Lung (tissue), 12 donors: Measurements from ENCODE around the gene ELOVL6. TPM values are rescaled to one million over a fixed set of nuclear protein-coding genes. Genes with fewer than 3 reads are reported as not detected.
"Not testable (repeated sequence)": the region's sequence is repeated elsewhere in the genome, so short reads cannot be mapped to it uniquely, and the experiment has no call there.

Experiments used
- ATAC-seq: fragments of 200-7000 bp; cut with Tn5 transposase; one replicate; pipeline ENCODE4 v1.9.1; 2020; ENCODE audit warnings: moderate number of reproducible peaks; ENCODE audit not compliant: insufficient read depth, low FRiP score
- DNase-seq, 3 donors: peaks; one replicate each; pipeline ENCODE4 v3.0.0-alpha.2; 2013 to 2017
- H3K27ac ChIP-seq, 2 donors: one replicate each; pipeline ENCODE4 v1.5.1; 2013; ENCODE audit warnings: mild to moderate bottlenecking in 2 of 2, moderate library complexity in 2 of 2, control low read depth in 1 of 2, inconsistent platforms in 1 of 2, low read depth in 1 of 2, low read length in 1 of 2
- H3K27me3 ChIP-seq, 3 donors: one replicate each; pipeline ENCODE4 v1.5.1; 2013; ENCODE audit warnings: low read length in 2 of 3; ENCODE audit not compliant: control insufficient read depth in 3 of 3, insufficient read depth in 3 of 3
- H3K36me3 ChIP-seq, 4 donors: one replicate each; pipeline ENCODE4 v1.5.1; 2013; ENCODE audit warnings: low read length in 4 of 4, mild to moderate bottlenecking in 1 of 4, moderate library complexity in 1 of 4; ENCODE audit not compliant: control insufficient read depth in 4 of 4, insufficient read depth in 4 of 4
- H3K4me1 ChIP-seq, 5 donors: one replicate each; pipeline ENCODE4 v1.5.1; 2013; ENCODE audit warnings: low read length in 5 of 5, mild to moderate bottlenecking in 2 of 5, moderate library complexity in 1 of 5; ENCODE audit not compliant: control insufficient read depth in 5 of 5, insufficient read depth in 5 of 5
- H3K4me3 ChIP-seq: one replicate; pipeline ENCODE4 v1.5.1; 2013; ENCODE audit warnings: mild to moderate bottlenecking, control low read depth, moderate library complexity
- H3K9ac ChIP-seq, 2 donors: one replicate each; pipeline ENCODE4 v1.5.1; 2013; ENCODE audit warnings: low read length in 2 of 2, control low read depth in 1 of 2; ENCODE audit not compliant: insufficient read depth in 1 of 2
- H3K9me3 ChIP-seq, 4 donors: one replicate each; pipeline ENCODE4 v1.5.1; 2013; ENCODE audit warnings: low read length in 3 of 4, mild to moderate bottlenecking in 1 of 4, moderate library complexity in 1 of 4; ENCODE audit not compliant: control insufficient read depth in 4 of 4, insufficient read depth in 3 of 4
- WGBS, 2 donors: extraction: QIAGEN DNeasy Blood & Tissue Kit; methylation state at CpG; one replicate each; pipeline ENCODE4 v1.1.7; 2013; 5-methylcytosine and 5-hydroxymethylcytosine counted together
- polyA plus RNA-seq, 2 donors: library from polyadenylated mRNA; stranded (reverse); fragments of 200-250 nt; gene quantifications; one replicate each; pipeline ENCODE4 v1.2.1, GENCODE V29; 2013
- total RNA-seq, 2 donors: library from RNA; depleted of rRNA in 1 of 2; stranded (reverse); fragments of >200 nt in 1 of 2; gene quantifications; one replicate each; pipeline ENCODE4 v1.2.1, GENCODE V29; 2014 to 2021
- TF ChIP-seq, protein P1 (sequence below): IDR thresholded peaks from 2 replicates; pipeline ENCODE4 v1.5.1; 2012; ENCODE audit warnings: mild to moderate bottlenecking; ENCODE audit errors: control extremely low read depth, extremely low read depth
- donor health status: control.
- donor health status: control.
- donor health status: Bipolar disorder and iron deficiency.
- donor health status: healthy.
- donor health status: DM: yes; HTN: yes; CAD: no.

ELOVL6 gene
- total and polyA plus RNA-seq, 4 donors: 5.5 to 21.1 (median 12.7) TPM

DNA sequence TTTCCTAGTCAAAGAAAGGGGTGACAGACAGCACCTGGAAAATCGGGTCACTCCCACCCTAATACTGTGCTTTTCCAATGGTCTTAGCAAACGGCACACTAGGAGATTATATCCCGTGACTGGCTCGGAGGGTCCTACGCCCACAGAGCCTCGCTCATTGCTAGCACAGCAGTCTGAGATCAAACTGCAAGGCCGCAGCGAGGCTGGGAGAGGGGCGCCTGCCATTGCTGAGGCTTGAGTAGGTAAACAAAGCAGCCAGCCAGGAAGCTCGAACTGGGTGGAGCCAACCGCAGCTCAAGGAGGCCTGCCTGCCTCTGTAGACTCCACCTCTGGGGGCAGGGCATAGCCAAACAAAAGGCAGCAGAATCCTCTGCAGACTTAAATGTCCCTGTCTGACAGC lies 121.6 kb downstream of the ELOVL6 start:
- H3K9ac ChIP-seq, H3K27ac ChIP-seq, H3K4me3 ChIP-seq, H3K36me3 ChIP-seq, H3K27me3 ChIP-seq, DNase-seq, ATAC-seq, H3K9me3 ChIP-seq: not testable (repeated sequence)
- 89 to 91% methylated on average over 11 of the region's 11 CpGs for WGBS, 2 donors
- H3K4me1 ChIP-seq: peaks cover 0 to 10% (median under 1%) of the 10 kb centered on the region in 5 donors

DNA sequence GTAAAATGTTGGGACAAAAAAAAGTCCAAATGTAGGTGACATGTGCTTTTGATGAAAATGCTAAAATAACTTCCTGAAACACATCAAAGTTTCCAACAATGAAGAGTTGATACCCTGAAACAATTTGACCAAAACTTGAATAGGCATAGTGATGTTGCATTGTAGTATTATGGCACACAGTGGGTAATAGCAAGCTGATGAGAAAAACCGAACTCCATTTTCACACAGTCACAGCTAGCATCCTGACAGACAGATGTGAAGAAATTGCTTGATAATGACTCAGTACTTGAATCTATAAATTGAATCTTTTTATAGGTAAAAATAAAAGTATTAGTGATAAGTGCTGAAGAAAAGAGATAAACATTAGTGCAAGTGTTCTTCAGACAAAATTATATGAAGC lies 122.5 kb downstream of the ELOVL6 start:
- ATAC-seq (no peak), DNase-seq (no peak)
- 88 to 92% methylated on average over 1 of the region's 1 CpG for WGBS, 2 donors
- Histone ChIP-seq H3K36me3 (no peaks in the 10 kb centered on the region), H3K9me3 (no peaks in the 10 kb centered on the region), H3K9ac (no peak overlapping the region), H3K27ac (no peak overlapping the region), H3K4me3 (no peak overlapping the region), H3K4me1 (peaks cover 0 to 18% (median 3%) of the 10 kb centered on the region in 5 donors), H3K27me3 (no peaks in the 10 kb centered on the region)
- TF ChIP-seq, protein P1, sequence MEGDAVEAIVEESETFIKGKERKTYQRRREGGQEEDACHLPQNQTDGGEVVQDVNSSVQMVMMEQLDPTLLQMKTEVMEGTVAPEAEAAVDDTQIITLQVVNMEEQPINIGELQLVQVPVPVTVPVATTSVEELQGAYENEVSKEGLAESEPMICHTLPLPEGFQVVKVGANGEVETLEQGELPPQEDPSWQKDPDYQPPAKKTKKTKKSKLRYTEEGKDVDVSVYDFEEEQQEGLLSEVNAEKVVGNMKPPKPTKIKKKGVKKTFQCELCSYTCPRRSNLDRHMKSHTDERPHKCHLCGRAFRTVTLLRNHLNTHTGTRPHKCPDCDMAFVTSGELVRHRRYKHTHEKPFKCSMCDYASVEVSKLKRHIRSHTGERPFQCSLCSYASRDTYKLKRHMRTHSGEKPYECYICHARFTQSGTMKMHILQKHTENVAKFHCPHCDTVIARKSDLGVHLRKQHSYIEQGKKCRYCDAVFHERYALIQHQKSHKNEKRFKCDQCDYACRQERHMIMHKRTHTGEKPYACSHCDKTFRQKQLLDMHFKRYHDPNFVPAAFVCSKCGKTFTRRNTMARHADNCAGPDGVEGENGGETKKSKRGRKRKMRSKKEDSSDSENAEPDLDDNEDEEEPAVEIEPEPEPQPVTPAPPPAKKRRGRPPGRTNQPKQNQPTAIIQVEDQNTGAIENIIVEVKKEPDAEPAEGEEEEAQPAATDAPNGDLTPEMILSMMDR: no peak

DNA sequence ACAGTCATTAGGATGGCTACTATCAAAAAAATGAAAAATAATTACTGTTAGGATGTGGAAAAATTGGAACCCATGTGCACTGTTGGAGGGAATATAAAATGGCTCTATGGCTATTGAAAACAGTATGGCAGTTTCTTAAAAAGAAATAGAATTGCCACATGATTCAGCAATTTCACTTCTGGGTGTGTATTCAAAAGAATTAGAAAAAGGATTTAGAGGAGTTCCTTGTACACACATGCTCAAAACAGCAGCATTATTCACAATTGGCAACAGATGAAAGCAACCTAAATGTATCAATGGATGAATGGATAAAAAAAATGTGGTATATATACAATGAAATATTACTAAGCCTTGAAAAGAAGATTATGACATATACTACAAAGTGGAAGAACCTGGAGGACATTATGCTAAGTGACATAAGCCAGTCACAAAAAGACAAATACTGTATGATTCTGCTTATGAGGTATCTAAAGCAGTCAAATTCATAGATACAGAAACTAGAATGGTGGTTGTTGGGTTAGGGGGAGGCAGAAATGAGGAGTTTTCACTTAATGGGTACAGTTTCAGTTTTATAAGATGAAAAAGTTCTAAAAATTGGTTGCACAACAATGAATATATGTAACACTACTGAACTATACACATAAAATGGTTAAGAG lies 123.2 kb downstream of the ELOVL6 start:
- Histone ChIP-seq H3K9me3 (no peaks in the 10 kb centered on the region), H3K4me1 (peaks cover 0 to 18% (median 3%) of the 10 kb centered on the region in 5 donors), H3K4me3 (no peak overlapping the region), H3K9ac (no peak overlapping the region), H3K27me3 (no peaks in the 10 kb centered on the region), H3K36me3 (no peaks in the 10 kb centered on the region), H3K27ac (no peak overlapping the region)
- DNase-seq (no peak), ATAC-seq (no peak)
- TF ChIP-seq, protein P1: no peak

DNA sequence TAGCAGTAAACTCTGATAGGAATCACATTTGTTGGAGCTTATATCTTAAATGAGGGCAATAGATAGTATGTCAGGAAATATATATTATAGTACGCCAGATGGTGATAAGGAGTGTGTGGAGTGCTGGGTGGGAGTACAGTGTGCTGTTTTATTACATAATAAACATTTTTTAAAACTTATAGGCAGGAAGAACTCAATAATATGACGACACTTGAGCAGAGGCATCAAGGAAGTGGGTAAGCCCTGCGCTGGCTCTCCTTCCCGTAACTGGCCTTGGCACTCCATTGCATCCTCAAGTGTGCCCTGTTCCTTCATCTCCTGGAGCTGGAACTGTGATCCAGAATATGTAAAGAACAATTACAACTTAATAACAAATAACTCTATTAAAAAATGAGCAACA lies 123.8 kb downstream of the ELOVL6 start:
- ATAC-seq: no peak
- Histone ChIP-seq H3K9ac (no peak overlapping the region), H3K4me3 (no peak overlapping the region), H3K9me3 (no peaks in the 10 kb centered on the region), H3K27ac (no peak overlapping the region), H3K36me3 (no peaks in the 10 kb centered on the region), H3K27me3 (no peaks in the 10 kb centered on the region), H3K4me1 (peaks cover 0 to 18% (median 3%) of the 10 kb centered on the region in 5 donors)
- TF ChIP-seq, protein P1: no peak
- no peak for DNase-seq
- WGBS, 2 donors: 38 to 66% methylated on average over 4 of the region's 4 CpGs
